ENCODE results near the gene OR2T34.
"Not testable (repeated sequence)": the region's sequence is repeated elsewhere in the genome, so short reads cannot be mapped to it uniquely, and the experiment has no call there.

The OR2T34 gene

DNA sequence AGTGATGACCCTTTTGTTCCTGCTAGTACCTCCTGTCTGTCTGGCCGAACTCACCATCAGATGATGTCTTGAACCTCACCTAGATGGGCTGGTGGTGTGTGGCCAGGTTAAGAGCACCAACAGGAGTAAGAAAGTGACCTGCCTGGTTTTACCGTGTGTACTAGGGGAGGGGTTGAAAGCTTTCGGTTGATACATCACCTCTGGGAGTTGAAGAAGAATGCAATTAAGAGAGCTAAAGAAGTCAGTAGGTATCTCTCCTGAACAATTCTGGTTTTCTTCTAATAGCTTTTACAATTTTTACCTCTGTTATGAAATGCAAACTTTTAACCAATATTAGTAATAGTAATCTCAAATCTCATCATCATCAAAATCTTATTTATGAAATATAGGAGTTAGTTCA is 11.9 kb downstream of the OR2T34 start, which contains the start of gene OR2T29:
TSS of gene OR2T29 (minus strand) at position 101 of the 400 bp plus-strand sequence. CDS start 3,281 bp downstream, outside the sequence.
- not testable (repeated sequence) for DNase-seq (ENCODE audit: low read depth, low spot score)

DNA sequence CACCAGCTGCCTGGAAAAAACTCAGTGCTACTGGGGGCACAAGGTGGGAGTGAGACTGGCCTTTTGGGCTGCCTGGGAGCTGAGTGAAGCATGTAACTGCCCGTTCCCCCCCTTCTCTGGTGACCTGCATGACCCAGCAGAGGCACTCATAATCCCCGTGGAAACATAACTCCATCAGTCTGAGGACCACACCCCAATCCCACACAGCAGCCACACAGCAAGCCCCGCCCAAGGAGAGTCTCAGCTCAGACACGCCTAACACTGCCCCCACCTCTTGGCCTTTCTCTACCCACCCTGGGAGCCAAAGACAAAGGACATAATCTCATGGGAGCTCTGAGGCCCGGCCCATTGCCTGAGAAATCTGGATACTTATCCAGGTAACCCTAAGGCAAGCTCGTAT is 23.5 kb downstream of the OR2T34 start:
- DNase-seq (ENCODE audit: low read depth, low spot score) = not testable (repeated sequence)

- DNase-seq (ENCODE audit: low read depth, low spot score) = not testable (repeated sequence)
Measured at GRCh38 chr1:248547383-248547782, 27.2 kb downstream of the OR2T34 start.

GRCh38 chr1:248537449-248537848 is 37.1 kb downstream of the OR2T34 start:
- not testable (repeated sequence) for DNase-seq (ENCODE audit: low read depth, low spot score)

Data from smooth muscle cell of the brain vasculature (primary cell).